ENCODE data around the gene EPS8L1. TPM values are rescaled to one million over a fixed set of nuclear protein-coding genes. Genes with fewer than 3 reads are reported as not detected.
A peak's percentile ranks its signal among the peaks of the same experiment; 100 is the strongest.

EPS8L1 gene
- total and polyA plus RNA-seq, 2 of the 4 experiments (the other 2 are of a cell fraction): 0.90 to 2.9 TPM

DNA sequence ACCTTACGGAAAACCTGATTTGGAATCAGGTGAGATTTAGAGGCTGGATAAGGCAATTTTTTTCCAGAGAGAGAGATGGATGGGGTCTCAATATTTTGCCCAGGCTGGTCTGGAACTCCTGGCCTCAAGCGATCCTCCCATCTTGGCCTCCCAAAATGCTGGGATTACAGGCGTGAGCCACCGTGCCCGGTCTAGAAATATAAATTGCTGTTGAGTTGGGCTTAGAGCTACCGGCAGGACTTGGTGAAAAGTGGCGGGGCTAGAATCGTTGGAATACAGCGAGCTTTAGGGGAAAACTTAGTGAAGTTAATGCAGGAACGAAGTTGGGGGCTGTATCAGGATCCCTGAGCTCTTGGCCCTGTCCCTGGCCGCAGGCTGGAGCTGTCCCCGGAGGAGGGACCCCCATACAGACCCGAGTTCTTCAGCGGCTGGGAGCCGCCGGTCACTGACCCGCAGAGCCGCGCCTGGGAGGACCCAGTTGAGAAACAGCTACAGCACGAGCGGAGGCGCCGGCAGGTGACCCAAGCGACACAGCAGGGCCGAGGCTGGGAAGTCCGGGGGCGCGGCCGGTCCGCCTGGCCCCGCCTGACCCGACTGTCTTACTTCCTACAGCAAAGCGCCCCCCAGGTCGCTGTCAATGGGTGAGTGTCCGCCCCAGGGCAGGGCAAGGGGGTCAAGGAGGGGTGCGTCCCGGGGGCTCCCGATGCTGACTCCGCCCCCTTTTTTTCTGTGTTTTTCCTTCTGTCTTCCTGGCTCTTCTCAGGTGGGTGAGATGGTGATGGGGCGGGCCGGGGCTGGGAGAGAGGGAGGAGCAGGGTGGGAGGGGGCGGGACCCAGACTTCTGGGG lies 7.6 kb downstream of the EPS8L1 start:
- CTCF ChIA-PET: no interaction called here
- BruUV-seq (replicated peaks): no TSS peak
- ATAC-seq (ENCODE audit: low read depth): no peak
- no peak for TF ChIP-seq NFE2L2 (IDR thresholded peaks at IDR 0.05; ENCODE audit: low read depth, low read length)
- TF ChIP-seq, protein P1, sequence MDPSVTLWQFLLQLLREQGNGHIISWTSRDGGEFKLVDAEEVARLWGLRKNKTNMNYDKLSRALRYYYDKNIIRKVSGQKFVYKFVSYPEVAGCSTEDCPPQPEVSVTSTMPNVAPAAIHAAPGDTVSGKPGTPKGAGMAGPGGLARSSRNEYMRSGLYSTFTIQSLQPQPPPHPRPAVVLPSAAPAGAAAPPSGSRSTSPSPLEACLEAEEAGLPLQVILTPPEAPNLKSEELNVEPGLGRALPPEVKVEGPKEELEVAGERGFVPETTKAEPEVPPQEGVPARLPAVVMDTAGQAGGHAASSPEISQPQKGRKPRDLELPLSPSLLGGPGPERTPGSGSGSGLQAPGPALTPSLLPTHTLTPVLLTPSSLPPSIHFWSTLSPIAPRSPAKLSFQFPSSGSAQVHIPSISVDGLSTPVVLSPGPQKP (IDR thresholded peaks at IDR 0.05; ENCODE audit: borderline replicate concordance, low read depth, low read length): no peak
- TF ChIP-seq RFX5 (IDR thresholded peaks at IDR 0.05; ENCODE audit: low read depth, low read length): no peak
- TF ChIP-seq MXI1 (IDR thresholded peaks at IDR 0.05; ENCODE audit: borderline replicate concordance, low read depth, low read length): no peak
- TF ChIP-seq RCOR1 (IDR thresholded peaks at IDR 0.05; ENCODE audit: insufficient replicate concordance, low read length): no peak
- no peak for TF ChIP-seq MAZ (IDR thresholded peaks at IDR 0.05; ENCODE audit: borderline replicate concordance, low read depth, low read length)
- TF ChIP-seq CEBPB (IDR thresholded peaks at IDR 0.05; ENCODE audit: low read depth, low read length): no peak
- TF ChIP-seq POLR2A (IDR thresholded peaks at IDR 0.05; ENCODE audit: low read depth, low read length): no peak
- TF ChIP-seq RAD21 (IDR thresholded peaks at IDR 0.05; ENCODE audit: low read length): no peak
- TF ChIP-seq MAFK (IDR thresholded peaks at IDR 0.05; ENCODE audit: low read depth, low read length): no peak
- TF ChIP-seq SMC3 (IDR thresholded peaks at IDR 0.05; ENCODE audit: low read depth, low read length): no peak
- TF ChIP-seq CHD1 (IDR thresholded peaks at IDR 0.05; ENCODE audit: low read depth, low read length): no peak
- no peak for TF ChIP-seq FOS (IDR thresholded peaks at IDR 0.05; ENCODE audit: low read depth, low read length)
- TF ChIP-seq BHLHE40 (IDR thresholded peaks at IDR 0.05; ENCODE audit: low read depth, low read length): no peak
- TF ChIP-seq, protein P2, sequence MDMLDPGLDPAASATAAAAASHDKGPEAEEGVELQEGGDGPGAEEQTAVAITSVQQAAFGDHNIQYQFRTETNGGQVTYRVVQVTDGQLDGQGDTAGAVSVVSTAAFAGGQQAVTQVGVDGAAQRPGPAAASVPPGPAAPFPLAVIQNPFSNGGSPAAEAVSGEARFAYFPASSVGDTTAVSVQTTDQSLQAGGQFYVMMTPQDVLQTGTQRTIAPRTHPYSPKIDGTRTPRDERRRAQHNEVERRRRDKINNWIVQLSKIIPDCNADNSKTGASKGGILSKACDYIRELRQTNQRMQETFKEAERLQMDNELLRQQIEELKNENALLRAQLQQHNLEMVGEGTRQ (IDR thresholded peaks at IDR 0.05; ENCODE audit: low read depth, low read length): no peak

More for the DNA sequence above, 7.6 kb downstream of the EPS8L1 start:
- no peak overlapping the region for H3K4me3 ChIP-seq (ENCODE audit: insufficient read depth, low read depth, low read length)
- H3K56ac ChIP-seq (ENCODE audit: extremely low read depth, insufficient read depth, low read length): no peak overlapping the region
- peaks cover 4% of the 10 kb centered on the region for H3K9me1 ChIP-seq (ENCODE audit: insufficient read depth, low read length)
- H3K36me3 ChIP-seq (ENCODE audit: control insufficient read depth, insufficient read depth, low read length): no peaks in the 10 kb centered on the region
- H3K27me3 ChIP-seq (ENCODE audit: control insufficient read depth, insufficient read depth, low read length): peaks cover 57% of the 10 kb centered on the region
- H3K27ac ChIP-seq (ENCODE audit: insufficient read depth, low read length): no peak overlapping the region
- DNase-seq: no peak
- no peak overlapping the region for H3K9ac ChIP-seq (ENCODE audit: low read depth, low read length)
- no peak overlapping the region for H2BK120ac ChIP-seq (ENCODE audit: low read depth, low read length)
- H2BK20ac ChIP-seq (ENCODE audit: low read depth, low read length): no peak overlapping the region
- no peak overlapping the region for H4K91ac ChIP-seq (ENCODE audit: insufficient read depth, low read depth, low read length)
- no peak overlapping the region for H3K14ac ChIP-seq (replicated peaks; ENCODE audit: low read depth, low read length)
- no peak overlapping the region for H2AFZ ChIP-seq (replicated peaks; ENCODE audit: low read length, poor library complexity)
- peaks cover 16% of the 10 kb centered on the region; the same call in 1 of the 2 replicates for H3K4me1 ChIP-seq (ENCODE audit: control insufficient read depth, insufficient read depth, low read length)
- dilution Hi-C loops (cut with HindIII; ENCODE audit: low sequenced_read_pairs, unreplicated experiment) (no loop called here), in situ Hi-C loops (cut with MboI; ENCODE audit: low sequenced_read_pairs) (no loop called here), intact Hi-C loops (cut with micrococcal nuclease) (loop anchor here (10.0 kb wide), 1 partner anchor 618 kb away; the partner anchor contains the start of gene LENG9)
- peaks cover 0 to 5% of the 10 kb centered on the region in 2 experiments; a peak in 2 of 4 replicates for H3K79me1 ChIP-seq (ENCODE audit: low read depth in 1 of 2, low read length in 2 of 2)
- H2AK5ac ChIP-seq (ENCODE audit: low read depth, low read length): no peak overlapping the region
- no peak overlapping the region for H3K18ac ChIP-seq (ENCODE audit: low read depth, low read length)
- H3K23ac ChIP-seq (ENCODE audit: low read depth, low read length): no peak overlapping the region
- H2BK5ac ChIP-seq (ENCODE audit: low read depth, low read length, poor library complexity, severe bottlenecking): no peak overlapping the region
- H3K4ac ChIP-seq (ENCODE audit: low read depth, low read length): no peak overlapping the region
- H2BK15ac ChIP-seq (ENCODE audit: low read depth, low read length): no peak overlapping the region
- peaks cover 7% of the 10 kb centered on the region; the same call in 1 of the 2 replicates for H3K9me3 ChIP-seq (ENCODE audit: control insufficient read depth, insufficient read depth, low read length)
- no peak overlapping the region for H3K4me2 ChIP-seq (ENCODE audit: low read depth, low read length)
- H4K8ac ChIP-seq (ENCODE audit: low read depth in 2 of 2, low read length in 2 of 2): no peak overlapping the region
- POLR2A ChIA-PET (ENCODE audit: unreplicated experiment): no interaction called here
- H2AK9ac ChIP-seq (replicated peaks; ENCODE audit: low read depth, low read length, poor library complexity): peak overlapping the region; percentile 15
- no peak overlapping the region for H4K5ac ChIP-seq (ENCODE audit: low read depth, low read length)
- peaks cover 23% of the 10 kb centered on the region for H4K20me1 ChIP-seq (ENCODE audit: insufficient read depth, low read length)
- 86% methylated on average over 1 of the region's 42 CpGs; no CpG with 5 or more reads in 1 of the 2 experiments for WGBS, 2 experiments (ENCODE audit: extremely low coverage in 2 of 2, insufficient read length in 1 of 2)
